NCI-H146 treated with DMSO at 0.1 percent for 48 hours (cell line): ENCODE measurements around the gene INO80E.
"Not testable (repeated sequence)": the region's sequence is repeated elsewhere in the genome, so short reads cannot be mapped to it uniquely, and the experiment has no call there.

Experiments
- DNase-seq: peaks from one replicate; lab custom pipeline; 2025; ENCODE audit not compliant: unreplicated experiment; lab: John Stamatoyannopoulos, UW

The INO80E gene, protein sequence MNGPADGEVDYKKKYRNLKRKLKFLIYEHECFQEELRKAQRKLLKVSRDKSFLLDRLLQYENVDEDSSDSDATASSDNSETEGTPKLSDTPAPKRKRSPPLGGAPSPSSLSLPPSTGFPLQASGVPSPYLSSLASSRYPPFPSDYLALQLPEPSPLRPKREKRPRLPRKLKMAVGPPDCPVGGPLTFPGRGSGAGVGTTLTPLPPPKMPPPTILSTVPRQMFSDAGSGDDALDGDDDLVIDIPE

DNA sequence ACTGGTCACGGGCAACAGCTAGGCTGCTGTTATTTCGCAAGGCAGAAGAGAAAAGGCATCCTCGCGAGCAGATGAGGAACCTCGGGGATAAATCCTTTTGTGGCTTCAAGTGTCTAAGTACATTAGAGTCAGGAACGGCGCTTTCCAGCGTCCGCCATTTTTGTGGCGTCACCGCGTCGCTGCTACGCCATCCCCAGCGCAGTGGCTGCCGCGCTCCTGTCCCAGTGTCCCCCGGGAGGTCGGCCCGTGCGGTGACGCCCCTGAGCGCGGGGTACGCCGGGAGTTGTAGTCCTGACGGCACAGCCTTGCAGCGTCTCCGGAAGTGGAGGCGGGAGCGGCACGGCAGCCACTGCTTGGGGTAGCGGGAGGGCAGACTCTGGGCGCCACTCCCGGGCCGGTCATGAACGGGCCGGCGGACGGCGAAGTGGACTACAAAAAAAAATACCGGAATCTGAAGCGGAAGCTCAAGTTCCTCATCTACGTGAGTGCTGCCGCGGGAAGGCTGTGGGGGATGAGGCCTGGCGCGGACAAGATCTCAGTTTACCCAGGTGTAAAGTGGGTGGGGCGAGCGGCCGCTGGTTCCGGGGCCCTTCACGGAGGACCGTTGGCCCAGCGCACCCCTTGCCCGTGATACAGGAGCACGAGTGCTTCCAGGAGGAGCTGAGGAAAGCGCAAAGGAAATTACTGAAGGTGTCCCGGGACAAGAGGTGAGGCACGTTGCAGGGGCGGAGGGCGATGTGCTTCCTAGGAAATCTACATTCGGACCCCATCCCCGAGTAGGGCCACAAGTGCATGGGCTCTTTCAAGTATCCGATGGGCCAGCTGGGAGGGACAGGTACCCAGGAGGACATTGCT lies at the start of gene INO80E:
INO80E (plus strand) TSS at position 331 of the 855 bp plus-strand sequence; CDS start at position 401, 70 bp downstream.
- DNase-seq: peak; percentile 92

DNA sequence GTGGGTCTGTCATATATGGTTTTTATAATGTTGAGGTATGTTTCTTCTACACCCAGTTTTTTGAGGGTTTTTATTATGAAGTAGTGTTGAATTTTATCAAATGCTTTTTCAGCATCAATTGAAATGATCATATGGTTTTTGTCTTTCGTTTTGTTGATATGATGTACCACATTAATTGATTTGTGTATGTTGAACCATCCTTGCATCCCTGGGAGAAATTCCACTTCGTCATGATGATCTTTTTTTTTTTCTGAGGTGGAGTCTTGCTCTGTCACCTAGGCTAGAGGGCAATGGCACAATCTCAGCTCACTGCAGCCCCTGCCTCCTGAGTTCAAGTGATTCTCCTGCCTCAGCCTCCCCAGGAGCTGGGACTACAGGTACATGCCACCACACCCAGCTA lies 48.1 kb upstream of the INO80E start:
- DNase-seq: no peak

DNA sequence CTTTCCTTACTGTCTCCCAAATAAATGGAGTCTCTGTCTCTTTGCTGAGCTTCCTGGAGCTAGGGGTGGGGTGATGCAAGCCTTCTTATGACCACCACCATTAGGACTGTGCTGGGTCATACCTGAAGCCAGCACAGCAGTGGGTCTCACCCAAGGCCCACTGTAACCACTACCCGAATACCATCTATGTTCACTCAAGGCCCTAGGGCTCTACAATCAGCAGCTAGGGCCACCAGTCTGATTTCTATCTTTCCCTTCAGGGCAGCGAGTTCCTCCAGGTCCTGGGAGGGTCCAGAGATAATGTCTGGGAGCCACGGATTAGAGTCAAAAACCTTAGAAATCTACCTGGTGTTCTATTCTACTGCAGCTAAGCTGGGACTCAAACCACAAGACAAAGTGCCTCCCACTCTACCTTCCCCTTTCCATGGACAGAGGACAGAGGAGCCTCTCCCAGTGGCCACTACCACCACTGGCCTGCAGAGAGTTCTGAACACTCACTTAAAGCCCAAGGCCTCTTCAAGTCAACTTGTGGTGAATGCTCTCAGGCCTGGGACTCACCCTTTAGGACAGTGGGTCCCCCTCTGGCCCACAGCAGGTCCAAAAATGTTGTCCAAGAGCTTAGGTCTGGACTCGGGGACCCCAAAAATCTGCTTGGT lies 45.1 kb upstream of the INO80E start:
- DNase-seq: no peak

DNA sequence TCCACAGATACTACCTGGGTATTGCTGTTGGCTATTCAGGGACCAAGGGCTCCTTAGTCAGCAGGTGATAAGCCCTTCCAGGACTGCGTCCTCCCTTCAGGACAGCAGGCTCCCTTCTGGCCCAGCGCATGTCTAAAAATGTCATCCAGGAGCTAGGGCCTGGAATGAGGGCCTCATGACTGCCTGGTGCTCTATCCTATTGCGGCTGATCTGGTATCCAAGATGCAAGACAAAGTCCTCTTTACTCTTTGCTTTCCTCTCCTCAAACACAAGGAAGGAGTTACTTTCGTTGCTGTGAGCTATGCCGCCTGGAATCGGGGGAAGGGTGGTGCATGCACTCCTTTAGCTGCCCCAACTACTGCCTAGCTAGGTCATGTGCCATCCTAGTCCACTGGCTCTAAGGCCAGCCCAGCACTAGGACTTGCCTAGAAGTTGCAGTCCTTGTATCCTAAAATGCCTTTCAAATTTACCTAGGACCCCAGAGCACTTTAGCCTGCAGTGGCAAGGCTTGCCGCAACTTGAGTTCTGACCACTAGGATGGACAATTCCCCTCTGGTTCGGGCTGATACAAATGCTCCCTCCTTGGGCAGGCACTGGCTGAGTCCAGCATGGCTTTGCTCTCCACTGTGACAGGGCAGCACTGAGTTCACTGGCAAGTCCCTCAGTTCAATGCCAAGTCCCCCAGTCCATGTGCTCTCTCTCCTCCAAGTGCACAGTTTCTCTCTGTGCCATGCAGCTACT lies 44.2 kb upstream of the INO80E start:
- no peak for DNase-seq

DNA sequence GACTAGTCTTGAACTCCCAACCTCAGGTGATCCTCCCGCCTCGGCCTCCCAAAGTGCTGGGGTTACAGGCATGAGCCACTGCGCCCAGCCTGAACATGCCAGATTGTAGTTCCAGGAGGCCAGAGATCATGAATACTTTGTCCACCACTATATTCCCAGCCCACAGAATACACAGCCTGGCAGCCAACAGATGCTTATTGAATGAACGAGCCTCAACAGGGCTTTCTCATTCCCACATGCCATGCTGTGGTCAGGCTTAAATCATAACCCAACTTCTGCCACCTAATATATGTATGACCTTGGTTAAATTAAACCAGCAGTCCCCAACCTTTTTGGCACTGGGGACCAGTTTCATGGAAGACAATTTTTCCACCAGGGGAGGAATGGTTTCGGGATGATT lies 37.3 kb upstream of the INO80E start:
- no peak for DNase-seq

DNA sequence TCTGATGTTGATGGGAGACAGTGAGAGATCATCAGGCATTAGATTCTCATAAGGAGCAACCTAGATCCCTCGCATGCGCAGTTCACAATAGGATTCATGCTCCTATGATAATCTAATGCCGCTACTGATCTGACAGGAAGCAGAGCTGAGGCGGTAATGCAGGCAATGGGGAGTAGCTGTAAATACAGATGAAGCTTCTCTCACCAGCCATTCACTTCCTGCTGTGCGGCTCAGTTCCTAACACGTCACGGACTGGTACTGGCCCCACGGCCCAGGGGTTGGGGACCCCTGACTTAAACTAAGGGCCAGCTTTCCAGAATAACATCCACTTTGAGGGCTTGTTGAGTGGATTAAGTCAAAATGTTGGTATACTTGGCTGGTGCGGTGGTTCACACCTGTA lies 36.7 kb upstream of the INO80E start:
- DNase-seq: no peak

DNA sequence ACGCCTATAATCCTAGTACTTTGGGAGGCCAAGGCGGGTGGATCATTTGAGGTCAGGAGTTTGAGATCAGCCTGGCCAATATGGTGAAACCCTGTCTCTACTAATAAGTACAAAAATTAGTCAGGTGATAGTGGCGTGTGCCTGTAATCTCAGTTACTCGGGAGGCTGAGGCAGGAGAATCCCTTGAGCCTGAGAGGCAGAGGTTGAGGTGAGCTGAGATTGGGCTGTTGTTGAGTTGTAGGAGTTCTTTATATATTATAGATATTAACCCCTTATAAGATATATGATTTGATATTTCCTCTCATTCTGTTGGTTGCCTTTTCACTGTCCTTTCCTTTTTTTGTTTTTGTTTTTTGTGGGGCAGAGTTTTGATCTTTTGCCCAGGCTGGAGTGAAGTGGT lies 36.2 kb upstream of the INO80E start:
- not testable (repeated sequence) for DNase-seq

DNA sequence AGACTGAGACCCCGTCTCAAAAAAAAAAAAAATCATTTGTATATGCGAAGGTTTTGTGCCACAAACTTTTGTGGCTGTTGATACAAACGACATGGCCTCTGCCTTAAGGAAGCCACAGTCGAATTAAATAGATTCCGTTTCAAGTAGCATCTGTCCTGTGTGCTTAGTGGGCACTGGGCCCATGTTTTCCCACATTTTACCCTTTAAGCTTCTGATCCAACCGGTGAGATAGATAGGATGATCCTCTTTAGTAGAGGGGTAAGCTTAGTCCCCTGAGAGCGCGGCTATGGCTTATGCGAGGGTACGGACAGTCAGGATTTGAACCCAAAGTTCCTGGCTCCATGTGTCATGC lies 34.9 kb upstream of the INO80E start:
- DNase-seq: no peak

DNA sequence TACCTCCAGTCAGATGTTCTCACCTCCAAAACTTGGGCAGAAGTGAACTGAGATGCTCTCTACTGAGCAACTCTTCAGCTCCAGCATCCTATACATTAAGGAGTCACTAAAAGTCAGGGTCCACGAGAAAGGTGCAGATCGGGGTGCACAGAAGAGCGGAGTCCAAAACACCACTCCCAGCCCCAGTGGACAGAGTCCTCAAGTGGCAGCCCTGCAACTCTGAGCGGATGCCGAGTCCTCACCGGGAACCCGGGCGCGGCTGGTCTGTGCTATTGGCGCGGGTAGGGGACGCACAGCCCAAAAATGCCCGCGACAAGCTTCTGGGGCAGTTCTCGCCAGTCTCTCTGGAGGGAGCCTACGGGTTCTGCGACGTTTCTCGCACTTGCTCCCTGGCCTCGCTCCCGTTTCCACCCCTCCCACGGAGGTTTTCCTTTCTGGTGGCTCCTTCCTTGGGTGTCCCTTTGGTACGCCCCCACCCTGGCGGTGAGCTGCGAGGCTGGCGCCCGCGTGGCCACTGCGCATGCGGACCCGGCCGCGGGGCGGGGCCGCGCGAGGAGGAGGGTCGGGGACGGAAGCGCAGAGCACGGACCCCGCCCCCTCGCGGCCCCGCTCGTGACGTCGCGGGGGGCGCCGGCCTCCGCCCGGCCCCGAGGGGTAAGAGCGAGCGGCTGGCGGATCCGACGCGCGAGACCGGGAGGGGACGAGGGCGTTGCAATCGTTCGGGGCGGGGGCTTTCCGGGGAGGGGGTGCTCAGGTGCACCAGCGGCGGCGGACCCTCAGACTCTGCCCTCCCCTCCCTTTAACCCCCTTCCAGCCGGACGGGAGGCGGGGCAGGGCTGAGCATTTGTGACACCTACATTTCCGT lies 34.3 kb upstream of the INO80E start, which contains the start of gene TMEM219:
TMEM219 (plus strand) TSS at position 601 of the 865 bp plus-strand sequence. CDS start 1,065 bp downstream, outside the sequence.
- DNase-seq: peak; percentile 84

DNA sequence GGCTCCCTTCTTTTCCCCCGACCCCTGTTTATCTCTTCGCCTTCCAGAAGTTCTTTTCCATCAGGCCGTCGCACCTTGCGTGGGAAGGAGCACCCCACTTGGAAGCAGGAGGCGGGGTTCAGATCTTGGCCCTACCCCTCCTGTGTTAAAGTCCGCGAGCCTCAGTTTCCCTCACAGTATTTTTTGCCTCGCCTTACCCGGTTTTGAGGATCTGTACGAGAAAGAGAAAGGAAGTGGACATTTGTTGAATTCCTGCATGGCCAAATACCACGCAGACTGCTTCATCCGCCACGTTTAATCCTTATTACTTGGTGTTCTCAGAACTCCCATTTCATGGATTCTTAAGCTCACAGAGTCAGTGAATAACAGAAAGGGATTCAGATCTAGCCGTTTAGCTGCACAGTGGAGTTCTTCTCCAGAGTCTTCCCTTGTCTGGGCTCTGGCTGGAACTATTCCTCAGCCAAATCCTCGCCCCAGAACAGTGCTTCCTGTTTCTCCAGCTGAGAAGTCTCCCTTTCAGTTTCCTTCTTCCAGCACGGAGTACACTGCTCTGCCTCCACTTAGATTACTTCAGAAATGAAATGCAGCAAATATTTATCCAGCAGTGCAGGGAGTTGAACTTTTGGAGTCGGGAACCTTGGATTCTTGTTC lies 33.6 kb upstream of the INO80E start:
- no peak for DNase-seq

DNA sequence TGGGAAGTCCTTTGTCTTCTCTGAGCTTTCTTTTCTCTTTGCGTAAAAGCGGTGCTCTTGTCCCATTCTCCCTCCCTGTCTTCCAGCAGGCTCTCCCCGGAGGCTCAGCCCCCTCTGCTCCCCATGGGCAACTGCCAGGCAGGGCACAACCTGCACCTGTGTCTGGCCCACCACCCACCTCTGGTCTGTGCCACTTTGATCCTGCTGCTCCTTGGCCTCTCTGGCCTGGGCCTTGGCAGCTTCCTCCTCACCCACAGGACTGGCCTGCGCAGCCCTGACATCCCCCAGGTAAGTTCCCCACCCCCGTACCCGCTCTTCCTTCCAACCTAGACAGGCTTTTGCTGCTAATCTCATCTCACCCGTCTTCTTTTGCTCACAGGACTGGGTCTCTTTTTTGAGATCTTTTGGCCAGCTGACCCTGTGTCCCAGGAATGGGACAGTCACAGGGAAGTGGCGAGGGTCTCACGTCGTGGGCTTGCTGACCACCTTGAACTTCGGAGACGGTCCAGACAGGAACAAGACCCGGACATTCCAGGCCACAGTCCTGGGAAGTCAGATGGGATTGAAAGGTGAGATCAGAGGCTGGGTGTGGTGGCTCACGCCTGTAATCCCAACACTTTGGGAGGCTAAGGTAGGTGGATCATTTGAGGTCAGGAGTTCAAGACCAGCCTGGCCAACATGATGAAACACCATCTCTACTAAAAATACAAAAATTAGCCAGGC lies 32.9 kb upstream of the INO80E start:
- no peak for DNase-seq

DNA sequence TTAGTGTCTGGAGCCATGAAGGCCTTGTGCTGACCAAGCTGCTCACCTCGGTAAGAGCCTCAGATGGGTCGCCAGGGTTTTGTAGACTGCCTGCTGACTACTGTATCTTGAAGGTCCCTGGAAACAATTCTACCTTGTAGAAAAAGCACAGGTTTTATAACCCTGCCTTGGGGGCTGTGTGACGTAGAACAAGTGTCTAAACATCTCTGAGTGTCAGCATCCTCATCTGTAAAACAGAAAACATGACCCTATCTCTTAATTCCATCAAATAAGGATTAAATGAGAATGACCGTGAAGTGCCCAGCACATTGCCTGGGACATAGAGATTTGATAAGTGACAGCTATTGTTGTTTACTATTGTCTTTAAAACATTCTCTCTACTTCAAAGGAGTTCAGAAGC lies 27.8 kb upstream of the INO80E start:
- DNase-seq: no peak

DNA sequence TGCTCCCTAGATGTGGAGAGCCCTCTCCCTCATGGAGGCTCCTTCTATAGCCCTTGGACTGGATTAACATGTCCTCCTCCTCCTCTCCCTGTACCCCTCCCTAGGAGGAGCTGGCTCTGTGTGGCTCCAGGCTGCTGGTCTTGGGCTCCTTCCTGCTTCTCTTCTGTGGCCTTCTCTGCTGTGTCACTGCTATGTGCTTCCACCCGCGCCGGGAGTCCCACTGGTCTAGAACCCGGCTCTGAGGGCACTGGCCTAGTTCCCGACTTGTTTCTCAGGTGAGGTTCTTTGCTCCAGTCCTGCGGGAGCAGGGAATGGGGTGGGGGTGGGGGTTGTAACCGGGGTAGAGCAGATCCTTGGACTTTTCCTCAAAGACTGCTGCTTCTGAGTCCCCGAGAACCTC lies 24.7 kb upstream of the INO80E start:
- no peak for DNase-seq

DNA sequence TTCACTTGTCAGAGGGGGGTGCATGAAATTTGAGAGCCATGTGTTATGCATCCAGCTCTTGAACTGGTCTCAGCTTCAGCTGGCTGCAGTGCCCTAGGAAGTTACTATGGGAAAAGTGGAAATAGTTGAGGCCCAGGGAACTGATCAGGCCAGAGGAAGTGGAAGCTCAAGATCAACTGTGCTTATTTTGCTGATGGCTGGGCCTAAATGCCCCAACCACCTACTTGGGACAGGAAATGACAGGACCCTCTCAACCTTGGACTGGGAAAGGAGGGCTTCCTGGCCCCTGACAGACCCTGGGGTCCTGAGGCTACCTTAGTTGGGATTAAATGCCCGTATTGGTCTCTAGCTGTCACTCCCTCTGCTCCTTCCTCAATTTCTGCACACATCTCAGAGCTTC lies 23.5 kb upstream of the INO80E start:
- no peak for DNase-seq

DNA sequence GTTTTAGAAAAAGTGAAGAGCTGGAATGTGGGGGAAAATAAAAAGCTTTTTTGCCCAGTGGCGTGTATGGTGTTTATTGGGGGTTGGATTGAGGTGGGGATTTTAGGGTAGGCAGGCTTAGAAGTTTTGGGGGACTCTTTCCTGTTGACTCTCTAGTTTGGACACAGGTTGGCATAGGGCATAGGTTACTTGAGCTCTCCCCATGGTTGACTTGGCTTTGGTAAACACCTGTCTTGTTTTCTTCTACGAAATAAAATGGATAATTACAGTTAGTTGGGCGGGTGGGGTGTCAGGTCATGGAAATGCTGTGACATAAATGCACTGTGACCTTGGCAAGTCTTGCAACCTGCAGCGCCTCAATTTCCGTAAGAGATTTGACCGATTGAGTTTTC lies 23.1 kb upstream of the INO80E start:
- no peak for DNase-seq

DNA sequence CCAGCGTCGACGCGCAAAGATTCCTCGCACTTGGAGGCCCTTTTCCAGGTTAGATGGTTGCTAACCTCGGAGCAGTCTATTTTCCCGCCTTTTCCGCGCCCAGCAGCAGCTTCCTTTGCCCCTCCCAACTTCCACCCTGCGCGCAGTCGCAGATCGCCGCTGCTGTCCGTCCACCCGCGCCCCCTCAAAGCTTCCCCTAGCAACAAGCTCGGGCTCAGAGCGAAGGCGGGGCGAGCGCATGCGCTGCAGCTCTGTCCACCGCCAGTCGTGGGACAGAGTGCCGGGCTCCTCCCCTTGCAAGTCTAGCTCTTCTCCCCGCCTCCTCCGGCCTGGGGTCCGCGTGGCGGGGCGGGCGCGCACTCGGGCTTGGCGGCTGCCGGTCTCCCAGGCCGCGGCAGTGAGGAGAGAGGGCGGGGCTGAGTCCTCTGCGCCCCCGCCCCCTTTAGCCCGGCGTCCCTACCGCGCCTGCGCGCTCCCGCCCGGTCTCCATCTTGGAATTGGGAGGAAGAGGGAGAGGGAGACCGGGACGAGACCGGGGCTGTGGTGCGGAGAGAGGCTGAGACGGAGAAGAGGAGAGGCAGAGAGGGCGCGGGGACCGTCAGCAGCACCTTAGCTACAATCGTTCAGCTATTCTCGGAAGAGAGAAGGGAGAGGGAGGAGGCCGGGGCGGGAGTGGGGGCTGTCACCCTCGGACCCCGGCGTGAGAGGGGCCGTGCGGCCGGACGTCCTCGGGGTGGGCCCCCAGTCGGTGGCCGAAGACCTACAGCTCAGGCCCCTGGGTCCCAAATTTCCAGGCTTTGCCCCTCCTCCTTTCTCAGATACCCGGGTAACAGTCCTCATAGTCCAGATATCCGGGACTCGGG lies 22.4 kb upstream of the INO80E start, which contains the start of gene TAOK2:
TAOK2 (plus strand) TSS at position 485 of the 863 bp plus-strand sequence. CDS start 3,905 bp downstream, outside the sequence.
- peak; percentile 98 for DNase-seq

DNA sequence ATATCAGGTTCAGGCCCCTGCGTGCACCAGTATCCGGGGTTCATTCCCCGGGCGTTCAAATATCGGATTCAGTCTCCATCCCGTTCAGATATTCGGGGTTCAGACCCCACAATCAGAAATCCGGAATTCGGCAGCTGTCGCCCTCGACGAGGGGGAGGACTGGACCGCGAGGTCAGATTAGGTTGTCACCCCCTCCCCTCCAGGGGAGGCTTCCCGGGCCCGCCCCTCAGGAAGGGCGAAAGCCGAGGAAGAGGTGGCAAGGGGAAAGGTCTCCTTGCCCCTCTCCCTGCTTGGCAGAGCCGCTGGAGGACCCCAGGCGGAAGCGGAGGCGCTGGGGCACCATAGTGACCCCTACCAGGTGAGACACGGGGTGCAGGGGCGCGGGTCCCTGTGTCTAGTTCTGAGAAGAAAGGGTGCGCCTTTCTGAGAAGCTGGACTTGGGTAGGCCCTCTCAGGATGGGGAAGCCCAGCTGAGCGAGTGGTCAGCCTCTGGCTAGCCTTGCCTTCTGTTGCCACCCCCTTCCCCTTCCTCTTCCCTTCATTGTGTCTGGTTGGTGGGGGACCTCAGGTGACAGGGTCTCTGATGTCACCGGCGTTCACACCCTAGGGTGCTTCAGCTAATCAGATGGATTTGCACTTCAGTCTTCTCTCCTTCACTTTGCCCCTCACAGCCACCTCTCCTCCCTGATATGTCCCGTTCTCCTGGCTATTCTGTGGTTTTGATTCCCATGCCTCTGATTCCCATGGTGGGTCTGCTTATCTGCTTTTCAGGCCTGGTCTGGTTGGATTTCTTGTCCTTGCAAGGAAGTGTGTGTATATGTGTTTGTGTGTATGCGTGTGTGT lies 21.5 kb upstream of the INO80E start:
- DNase-seq: no peak
